H54 (cell line): ENCODE data around the gene GALNT9.

Experiments
- DNase-seq: peaks from one replicate; pipeline ENCODE4 v3.0.0; 2011; ENCODE audit warnings: low spot score, mixed read lengths; ENCODE audit not compliant: insufficient read length
- FAIRE-seq: peaks from 3 replicates; lab custom pipeline; 2011; peaks lifted over from hg19 to GRCh38; lab: Jason Lieb, UNC
- POLR2A ChIP-seq: IDR thresholded peaks from 2 replicates; pipeline ENCODE4 v1.6.1; 2011; ENCODE audit warnings: low read depth, mild to moderate bottlenecking, low read length

GALNT9 gene

GRCh38 chr12:132211326-132211725 lies 118.1 kb downstream of the GALNT9 start:
- FAIRE-seq (no peak), DNase-seq (no peak)
- TF ChIP-seq POLR2A = no peak

- FAIRE-seq = no peak
- no peak for DNase-seq
- no peak for TF ChIP-seq POLR2A
Observed at GRCh38 chr12:132210223-132211055, 119.0 kb downstream of the GALNT9 start.

GRCh38 chr12:132209619-132210222 lies 119.7 kb downstream of the GALNT9 start:
- TF ChIP-seq POLR2A = no peak
- no peak for FAIRE-seq

GRCh38 chr12:132208153-132208823 lies 121.1 kb downstream of the GALNT9 start:
- no peak for FAIRE-seq
- no peak for TF ChIP-seq POLR2A
- DNase-seq = no peak

More at GRCh38 chr12:132209619-132210222, 119.7 kb downstream of the GALNT9 start:
- DNase-seq = no peak

GRCh38 chr12:132207083-132207775 lies 122.2 kb downstream of the GALNT9 start:
- DNase-seq = no peak
- no peak for FAIRE-seq
- no peak for TF ChIP-seq POLR2A

GRCh38 chr12:132206046-132206434 lies 123.3 kb downstream of the GALNT9 start:
- no peak for TF ChIP-seq POLR2A
- no peak for DNase-seq
- no peak for FAIRE-seq

- no peak for DNase-seq
- FAIRE-seq = no peak
- TF ChIP-seq POLR2A = no peak
Observed at GRCh38 chr12:132205271-132206045, 123.9 kb downstream of the GALNT9 start.

GRCh38 chr12:132204793-132205270 lies 124.6 kb downstream of the GALNT9 start:
- DNase-seq (no peak), FAIRE-seq (no peak)
- no peak for TF ChIP-seq POLR2A

- TF ChIP-seq POLR2A = no peak
- DNase-seq (no peak), FAIRE-seq (no peak)
Observed at GRCh38 chr12:132204063-132204792, 125.2 kb downstream of the GALNT9 start.

- FAIRE-seq (no peak), DNase-seq (no peak)
- no peak for TF ChIP-seq POLR2A
Observed at GRCh38 chr12:132202929-132203721, 126.3 kb downstream of the GALNT9 start.

GRCh38 chr12:132201391-132202120 lies 127.8 kb downstream of the GALNT9 start:
- no peak for TF ChIP-seq POLR2A
- DNase-seq (no peak), FAIRE-seq (no peak)
